OCI-LY1 (cell line): ENCODE data around the gene KRTAP9-4.
"Not testable (repeated sequence)": the region's sequence is repeated elsewhere in the genome, so short reads cannot be mapped to it uniquely, and the experiment has no call there.

Experiments
- CTCF ChIP-seq: fragments of 200-600 bp; sonication (generic), shearing (Covaris generic); IDR thresholded peaks from 2 replicates; pipeline ENCODE4 v1.5.1; 2017; ENCODE audit warnings: mild to moderate bottlenecking, antibody characterized with exemption, low read length, moderate library complexity, mixed read lengths
- EZH2 ChIP-seq: fragments of 200-600 bp; sonication (generic), shearing (Covaris generic); IDR thresholded peaks from 2 replicates; pipeline ENCODE4 v1.8.0; 2017; ENCODE audit warnings: borderline replicate concordance, mixed run types, mild to moderate bottlenecking, antibody characterized with exemption, low read length, moderate library complexity, mixed read lengths

- not testable (repeated sequence) for TF ChIP-seq CTCF, EZH2
These were observed 6.1 kb downstream of the KRTAP9-4 start, which contains the start of gene KRTAP9-9 for GRCh38 chr17:41255381-41256290.
